ENCODE data around the gene KARS1. TPM values are rescaled to one million over a fixed set of nuclear protein-coding genes. Genes with fewer than 3 reads are reported as not detected.

The KARS1 gene
- total RNA-seq, 1 donor from 2014 or later: 95.9 TPM

DNA sequence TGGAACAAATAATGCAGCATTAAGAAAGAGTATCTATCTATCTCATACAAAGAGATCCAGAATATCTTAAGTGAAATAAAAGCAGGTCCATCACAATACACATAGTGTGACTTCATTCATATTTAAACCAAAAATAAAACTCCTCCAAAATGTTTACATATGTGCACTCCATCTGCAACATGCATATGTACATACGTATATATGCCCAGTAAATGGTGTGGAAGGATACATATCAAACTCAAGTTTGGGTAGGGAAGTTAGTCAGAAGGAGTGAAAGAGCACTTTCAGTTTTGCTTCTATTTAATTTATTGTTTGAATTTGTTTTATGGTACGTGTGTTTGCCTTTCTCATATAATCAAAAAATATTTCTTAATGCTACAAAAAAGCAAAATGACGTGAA, 12.4 kb downstream of the KARS1 start:
- no peak for TF ChIP-seq CTCF (IDR thresholded peaks at IDR 0.05)
- DNase-seq (no peak), ATAC-seq (no peak)
- no peak overlapping the region for H3K27ac ChIP-seq
- H3K36me3 ChIP-seq: peaks cover 100% of the 10 kb centered on the region
- intact Hi-C loops (cut with DNase I): no loop called here
- no peaks in the 10 kb centered on the region for H3K4me1 ChIP-seq
- H3K9me3 ChIP-seq: no peaks in the 10 kb centered on the region
- H3K27me3 ChIP-seq (ENCODE audit: low read depth): no peaks in the 10 kb centered on the region
- H3K4me3 ChIP-seq: no peak overlapping the region

- Histone ChIP-seq H3K36me3 (peaks cover 100% of the 10 kb centered on the region), H3K27me3 (ENCODE audit: low read depth) (no peaks in the 10 kb centered on the region)
- TF ChIP-seq CTCF (IDR thresholded peaks at IDR 0.05): no peak
Observed at GRCh38 chr16:75632857-75633256, 14.6 kb downstream of the KARS1 start.

GRCh38 chr16:75630052-75630451, 17.4 kb downstream of the KARS1 start:
- Histone ChIP-seq H3K9me3 (no peaks in the 10 kb centered on the region), H3K4me1 (peaks cover 10% of the 10 kb centered on the region), H3K27me3 (ENCODE audit: low read depth) (no peaks in the 10 kb centered on the region), H3K4me3 (no peak overlapping the region), H3K27ac (no peak overlapping the region), H3K36me3 (peaks cover 97% of the 10 kb centered on the region)
- no peak for TF ChIP-seq CTCF (IDR thresholded peaks at IDR 0.05)
- intact Hi-C loops (cut with DNase I): no loop called here
- ATAC-seq (no peak), DNase-seq (no peak)

More at GRCh38 chr16:75632857-75633256, 14.6 kb downstream of the KARS1 start:
- no peak for ATAC-seq
- intact Hi-C loops (cut with DNase I): no loop called here
- H3K4me3 ChIP-seq: no peak overlapping the region
- no peaks in the 10 kb centered on the region for H3K9me3 ChIP-seq
- H3K27ac ChIP-seq: no peak overlapping the region
- no peak for DNase-seq
- H3K4me1 ChIP-seq: peaks cover 6% of the 10 kb centered on the region

- DNase-seq: no peak
- Histone ChIP-seq H3K27me3 (ENCODE audit: low read depth) (no peaks in the 10 kb centered on the region), H3K4me1 (peaks cover 10% of the 10 kb centered on the region), H3K4me3 (no peak overlapping the region), H3K36me3 (peaks cover 87% of the 10 kb centered on the region), H3K9me3 (no peaks in the 10 kb centered on the region), H3K27ac (no peak overlapping the region)
- no peak for ATAC-seq
- no peak for TF ChIP-seq CTCF (IDR thresholded peaks at IDR 0.05)
- intact Hi-C loops (cut with DNase I): no loop called here
Observed at GRCh38 chr16:75629132-75629531, 18.3 kb downstream of the KARS1 start.

DNA sequence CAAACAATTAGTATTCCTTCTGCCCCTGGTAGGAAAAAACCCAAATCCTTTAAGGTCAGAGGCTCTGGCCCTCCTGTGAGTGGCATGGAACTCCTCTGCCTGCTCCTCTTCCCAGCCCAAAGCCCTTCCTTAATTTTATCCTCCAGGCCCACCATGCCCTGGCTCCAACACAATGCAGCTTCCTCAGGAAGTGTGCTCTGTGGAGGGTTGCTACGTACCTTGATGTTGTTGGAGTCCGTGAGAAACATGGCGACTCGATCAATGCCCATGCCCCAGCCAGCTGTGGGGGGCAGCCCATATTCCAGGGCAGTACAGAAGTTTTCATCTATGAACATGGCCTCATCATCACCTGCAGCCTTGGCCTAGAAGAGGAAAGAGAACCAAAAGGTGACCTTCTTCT, 19.1 kb downstream of the KARS1 start:
- no peaks in the 10 kb centered on the region for H3K9me3 ChIP-seq
- peak overlapping the region; percentile 8 for H3K27ac ChIP-seq
- DNase-seq (no peak), ATAC-seq (no peak)
- intact Hi-C loops (cut with DNase I): no loop called here
- peaks cover 80% of the 10 kb centered on the region for H3K36me3 ChIP-seq
- TF ChIP-seq CTCF (IDR thresholded peaks at IDR 0.05): no peak
- H3K27me3 ChIP-seq (ENCODE audit: low read depth): no peaks in the 10 kb centered on the region
- H3K4me3 ChIP-seq: no peak overlapping the region
- H3K4me1 ChIP-seq: peaks cover 10% of the 10 kb centered on the region

- Histone ChIP-seq H3K27ac (peak overlapping the region; percentile 8), H3K4me1 (peaks cover 10% of the 10 kb centered on the region), H3K36me3 (peaks cover 75% of the 10 kb centered on the region), H3K4me3 (no peak overlapping the region), H3K27me3 (ENCODE audit: low read depth) (no peaks in the 10 kb centered on the region), H3K9me3 (no peaks in the 10 kb centered on the region)
- no peak for ATAC-seq
- intact Hi-C loops (cut with DNase I): no loop called here
- DNase-seq: no peak
- no peak for TF ChIP-seq CTCF (IDR thresholded peaks at IDR 0.05)
Observed at GRCh38 chr16:75627851-75628250, 19.6 kb downstream of the KARS1 start.

Measured in lower lobe of right lung (tissue), 2 donors.